Neural cell (in vitro differentiated cells): ENCODE measurements around the gene RABGAP1L. TPM values are rescaled to one million over a fixed set of nuclear protein-coding genes. Genes with fewer than 3 reads are reported as not detected.

Source experiments
- H2AFZ ChIP-seq: fragments of 200-600, 300-800 bp; sonication (generic), shearing (Covaris generic); 2 replicates; pipeline ENCODE4 v1.6.0; 2014; ENCODE audit warnings: low read depth, mild to moderate bottlenecking, antibody characterized with exemption, low read length, moderate library complexity
- H3F3A ChIP-seq: fragments of 200-600 bp; shearing (Covaris generic); 2 replicates; pipeline ENCODE4 v1.6.1; 2016; ENCODE audit warnings: mild to moderate bottlenecking, moderate library complexity, mixed read lengths, antibody characterized with exemption, low read length; ENCODE audit not compliant: insufficient read depth, poor library complexity, severe bottlenecking
- H3K27ac ChIP-seq: fragments of 200-600, 300-800 bp; sonication (generic), shearing (Covaris generic); 2 replicates; pipeline ENCODE4 v1.5.1; 2014; ENCODE audit warnings: mild to moderate bottlenecking, low read length, moderate library complexity
- H3K27me3 ChIP-seq: fragments of 300-800, 200-600 bp; sonication (generic), shearing (Covaris generic); 2 replicates; pipeline ENCODE4 v1.6.0; 2014; ENCODE audit warnings: mild to moderate bottlenecking, low read depth, low read length, moderate library complexity; ENCODE audit not compliant: insufficient read depth
- H3K36me3 ChIP-seq: fragments of 300-800, 200-600 bp; sonication (generic), shearing (Covaris generic); 2 replicates; pipeline ENCODE4 v1.5.1; 2014; ENCODE audit warnings: mild to moderate bottlenecking, antibody characterized with exemption, low read length, moderate library complexity; ENCODE audit not compliant: insufficient read depth
- H3K4me2 ChIP-seq: fragments of 300-800, 200-600 bp; sonication (generic), shearing (Covaris generic); 2 replicates; pipeline ENCODE4 v1.6.0; 2014; ENCODE audit warnings: mild to moderate bottlenecking, low read length
- H3K4me3 ChIP-seq: fragments of 300-800, 200-600 bp; sonication (generic), shearing (Covaris generic); 2 replicates; pipeline ENCODE4 v1.5.1; 2014; ENCODE audit warnings: mild to moderate bottlenecking, low read length, moderate library complexity
- H3K79me2 ChIP-seq: fragments of 200-600 bp; shearing (Covaris generic); replicated peaks from 2 replicates; pipeline ENCODE4 v1.6.0; 2014; ENCODE audit warnings: mild to moderate bottlenecking, low read length, moderate library complexity; ENCODE audit not compliant: insufficient read depth
- H3K9ac ChIP-seq: fragments of 300-800, 200-600 bp; sonication (generic), shearing (Covaris generic); 2 replicates; pipeline ENCODE4 v1.6.1; 2016; ENCODE audit warnings: mild to moderate bottlenecking, low read length, mixed read lengths
- H3K9me2 ChIP-seq: fragments of 200-600 bp; shearing (Covaris generic); 2 replicates; pipeline ENCODE4 v1.6.1; 2016; ENCODE audit warnings: mild to moderate bottlenecking, low read length, mixed read lengths; ENCODE audit not compliant: insufficient read depth
- H3K9me3 ChIP-seq: fragments of 200-600, 300-800 bp; sonication (generic), shearing (Covaris generic); 2 replicates; pipeline ENCODE4 v1.6.1; 2016; ENCODE audit warnings: mild to moderate bottlenecking, mixed run types, low read length, moderate library complexity, mixed read lengths
- H4K20me1 ChIP-seq: fragments of 200-600 bp; shearing (Covaris generic); 2 replicates; pipeline ENCODE4 v1.6.1; 2016; ENCODE audit warnings: mild to moderate bottlenecking, mixed run types; ENCODE audit not compliant: insufficient read depth
- EP300 ChIP-seq: fragments of 450-650 bp; conservative IDR thresholded peaks from 2 replicates; pipeline ENCODE4 v1.6.1; 2014; ENCODE audit warnings: antibody characterized with exemption, mild to moderate bottlenecking, moderate library complexity; ENCODE audit not compliant: poor library complexity, severe bottlenecking
- EZH2 ChIP-seq: fragments of 200-600, 300-800 bp; shearing (Covaris generic), sonication (generic); IDR thresholded peaks from 2 replicates; pipeline ENCODE4 v1.6.1; 2014; ENCODE audit warnings: antibody characterized with exemption, low read length, borderline replicate concordance, mild to moderate bottlenecking; ENCODE audit not compliant: insufficient read depth, poor library complexity, severe bottlenecking
- MXI1 ChIP-seq: fragments of 450-650 bp; conservative IDR thresholded peaks from 2 replicates; pipeline ENCODE4 v1.6.1; 2014; ENCODE audit warnings: antibody characterized with exemption, mild to moderate bottlenecking; ENCODE audit not compliant: poor library complexity, severe bottlenecking
- POLR2AphosphoS5 ChIP-seq: IDR thresholded peaks from 2 replicates; pipeline ENCODE4 v1.6.1; 2012
- RAD21 ChIP-seq: fragments of 450-650 bp; conservative IDR thresholded peaks from 2 replicates; pipeline ENCODE4 v1.6.1; 2014; ENCODE audit warnings: antibody characterized with exemption, mild to moderate bottlenecking, moderate library complexity
- REST ChIP-seq: IDR thresholded peaks from 2 replicates; pipeline ENCODE4 v1.6.1; 2012; ENCODE audit warnings: borderline replicate concordance
- SMC3 ChIP-seq: fragments of 450-650 bp; conservative IDR thresholded peaks from 2 replicates; pipeline ENCODE4 v1.6.1; 2014; ENCODE audit warnings: antibody characterized with exemption, mild to moderate bottlenecking, moderate library complexity; ENCODE audit not compliant: poor library complexity
- TAF1 ChIP-seq: IDR thresholded peaks from 2 replicates; pipeline ENCODE4 v1.6.1; 2012; ENCODE audit warnings: low read depth
- polyA plus RNA-seq: library from polyadenylated mRNA; depleted of rRNA; stranded (reverse); fragments of >200 nt; gene quantifications from 2 replicates; pipeline ENCODE4 v1.2.3, GENCODE V29; 2014
- TF ChIP-seq, protein P1 (sequence below): fragments of 450-650 bp; IDR thresholded peaks from 2 replicates; pipeline ENCODE4 v1.5.1; 2014; ENCODE audit warnings: antibody characterized with exemption, mild to moderate bottlenecking, moderate library complexity; ENCODE audit not compliant: poor library complexity, severe bottlenecking

The RABGAP1L gene
- polyA plus RNA-seq, 1 donor from 2014 or later, result 32.2 TPM

DNA sequence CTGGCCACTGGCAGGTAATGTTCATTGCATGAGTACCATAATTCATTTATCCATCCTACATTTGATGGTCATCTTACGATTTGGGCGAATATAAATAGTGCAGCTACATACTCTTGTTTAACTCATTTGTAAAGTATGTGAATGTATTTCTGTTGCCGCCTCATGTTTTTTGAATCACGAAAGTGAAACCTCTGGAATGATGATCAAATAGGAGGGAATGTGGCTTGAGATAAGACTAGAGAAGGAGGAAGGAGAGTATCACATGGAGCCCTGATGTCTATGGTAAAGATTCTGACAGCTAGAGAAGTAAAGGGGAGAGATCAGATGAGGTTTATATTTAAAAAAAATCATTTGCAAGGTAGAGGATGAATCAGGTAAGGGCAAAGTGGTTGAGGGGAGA, 855.9 kb downstream of the RABGAP1L start:
- Histone ChIP-seq H3K36me3 (no peaks in the 10 kb centered on the region), H3K27me3 (no peaks in the 10 kb centered on the region), H3K9me3 (no peaks in the 10 kb centered on the region), H3K9ac (no peak overlapping the region), H3K4me3 (no peak overlapping the region), H3F3A (no peaks in the 10 kb centered on the region), H2AFZ (no peak overlapping the region), H3K79me2 (peaks cover 5% of the 10 kb centered on the region), H3K9me2 (no peaks in the 10 kb centered on the region), H3K4me2 (no peak overlapping the region), H4K20me1 (no peaks in the 10 kb centered on the region), H3K27ac (no peak overlapping the region)
- TF ChIP-seq MXI1, result no peak
- TF ChIP-seq, protein P1, sequence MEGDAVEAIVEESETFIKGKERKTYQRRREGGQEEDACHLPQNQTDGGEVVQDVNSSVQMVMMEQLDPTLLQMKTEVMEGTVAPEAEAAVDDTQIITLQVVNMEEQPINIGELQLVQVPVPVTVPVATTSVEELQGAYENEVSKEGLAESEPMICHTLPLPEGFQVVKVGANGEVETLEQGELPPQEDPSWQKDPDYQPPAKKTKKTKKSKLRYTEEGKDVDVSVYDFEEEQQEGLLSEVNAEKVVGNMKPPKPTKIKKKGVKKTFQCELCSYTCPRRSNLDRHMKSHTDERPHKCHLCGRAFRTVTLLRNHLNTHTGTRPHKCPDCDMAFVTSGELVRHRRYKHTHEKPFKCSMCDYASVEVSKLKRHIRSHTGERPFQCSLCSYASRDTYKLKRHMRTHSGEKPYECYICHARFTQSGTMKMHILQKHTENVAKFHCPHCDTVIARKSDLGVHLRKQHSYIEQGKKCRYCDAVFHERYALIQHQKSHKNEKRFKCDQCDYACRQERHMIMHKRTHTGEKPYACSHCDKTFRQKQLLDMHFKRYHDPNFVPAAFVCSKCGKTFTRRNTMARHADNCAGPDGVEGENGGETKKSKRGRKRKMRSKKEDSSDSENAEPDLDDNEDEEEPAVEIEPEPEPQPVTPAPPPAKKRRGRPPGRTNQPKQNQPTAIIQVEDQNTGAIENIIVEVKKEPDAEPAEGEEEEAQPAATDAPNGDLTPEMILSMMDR, result no peak
- TF ChIP-seq POLR2AphosphoS5, result no peak
- no peak for TF ChIP-seq TAF1
- TF ChIP-seq RAD21, result no peak
- no peak for TF ChIP-seq EP300
- no peak for TF ChIP-seq REST
- TF ChIP-seq EZH2, result no peak
- TF ChIP-seq SMC3, result no peak

GRCh38 chr1:175019524-175019923, 860.2 kb downstream of the RABGAP1L start:
- Histone ChIP-seq H3F3A (no peaks in the 10 kb centered on the region), H3K9me2 (no peaks in the 10 kb centered on the region), H3K79me2 (peaks cover 20% of the 10 kb centered on the region), H3K36me3 (no peaks in the 10 kb centered on the region), H3K27me3 (no peaks in the 10 kb centered on the region), H2AFZ (no peak overlapping the region), H3K9ac (no peak overlapping the region), H4K20me1 (no peaks in the 10 kb centered on the region), H3K27ac (no peak overlapping the region), H3K4me3 (no peak overlapping the region), H3K9me3 (no peaks in the 10 kb centered on the region), H3K4me2 (no peak overlapping the region)
- TF ChIP-seq, protein P1, result no peak
- TF ChIP-seq SMC3 (no peak), POLR2AphosphoS5 (no peak), TAF1 (no peak), REST (no peak)
